Naive thymus-derived CD8-positive, alpha-beta T cell (primary cell): ENCODE measurements around the gene INTS1. TPM values are rescaled to one million over a fixed set of nuclear protein-coding genes. Genes with fewer than 3 reads are reported as not detected.

ENCODE experiments used
- ATAC-seq, 2 donors: fragments of 150-1000 bp; cut with Tn5 transposase in 1 of 2; sonication (Bioruptor Pico), chemical (Tn5 transposase) in 1 of 2; 1 replicate in 1 of 2; 2 replicates in 1 of 2; pipeline ENCODE4 v1.10.0; 2021; ENCODE audit warnings: mild to moderate bottlenecking in 2 of 2, moderate library complexity in 2 of 2
- POLR2A ChIA-PET: fragments of 350-600 bp; sonication (Branson Sonifier 250); formaldehyde crosslinking; loops from one replicate; lab custom pipeline; 2021; ENCODE audit warnings: antibody characterized with exemption; lab: Charles Lee
- DNase-seq, 10 donors: peaks; one replicate each; pipeline versions ENCODE4 v3.0.0 to v3.0.0-alpha.2; 2020 to 2022
- H3K27ac Mint-ChIP-seq, 10 donors: one replicate each; pipeline ENCODE4 v1.8.0; 2020 to 2022; ENCODE audit warnings: mild to moderate bottlenecking in 10 of 10, mixed read lengths in 10 of 10, moderate library complexity in 4 of 10, inconsistent platforms in 1 of 10
- H3K27me3 Mint-ChIP-seq, 5 donors: one replicate each; pipeline ENCODE4 v1.8.0; 2021 to 2022; ENCODE audit warnings: mixed read lengths in 5 of 5
- H3K36me3 Mint-ChIP-seq, 3 donors: one replicate each; pipeline ENCODE4 v1.8.0; 2020 to 2022; ENCODE audit warnings: mixed read lengths in 3 of 3, mild to moderate bottlenecking in 2 of 3, inconsistent platforms in 1 of 3
- H3K4me1 Mint-ChIP-seq, 4 donors: one replicate each; pipeline ENCODE4 v1.8.0; 2021 to 2022; ENCODE audit warnings: mixed read lengths in 4 of 4
- H3K4me3 Mint-ChIP-seq, 10 donors: one replicate each; pipeline ENCODE4 v1.8.0; 2020 to 2022; ENCODE audit warnings: mild to moderate bottlenecking in 10 of 10, mixed read lengths in 10 of 10, moderate library complexity in 6 of 10, inconsistent platforms in 1 of 10
- H3K9me3 Mint-ChIP-seq, 9 donors: one replicate each; pipeline ENCODE4 v1.8.0; 2020 to 2022; ENCODE audit warnings: mixed read lengths in 9 of 9, mild to moderate bottlenecking in 3 of 9, inconsistent platforms in 1 of 9, moderate library complexity in 1 of 9
- polyA plus RNA-seq, 3 donors: library from polyadenylated mRNA; unstranded; fragments of 300-500 nt; fragmentation: Illumina TruSeq; gene quantifications; one replicate each; pipeline ENCODE4 v1.2.3, GENCODE V29; 2021
- total RNA-seq, 8 experiments: library from RNA in 2 of 8; stranded (reverse) in 2 of 8; gene quantifications; one replicate each; pipeline ENCODE4 v1.2.3 and lab custom pipeline; 2021 to 2026

Gene INTS1
- total and polyA plus RNA-seq, 5 experiments from 2014 or later, result 9.1 to 136 (median 24.6) TPM

GRCh38 chr7:1539181-1539881 is 35.1 kb upstream of the INTS1 start:
- no peak for DNase-seq
- Mint-ChIP-seq H3K4me3 (no peak overlapping the region), H3K4me1 (peaks cover 3 to 15% (median 9%) of the 10 kb centered on the region in 4 donors), H3K36me3 (peaks cover 0 to 46% (median 0%) of the 10 kb centered on the region in 3 donors), H3K9me3 (no peaks in the 10 kb centered on the region), H3K27me3 (no peaks in the 10 kb centered on the region), H3K27ac (no peak overlapping the region)
- no peak for ATAC-seq
- POLR2A ChIA-PET, result interaction anchor here (1.6 kb wide), 1 partner anchor 31 kb away, joined by 5 read pairs; the partner anchor contains the start of gene PSMG3

GRCh38 chr7:1538544-1539180 is 34.5 kb upstream of the INTS1 start:
- Mint-ChIP-seq H3K9me3 (no peaks in the 10 kb centered on the region), H3K4me3 (no peak overlapping the region), H3K27ac (no peak overlapping the region), H3K36me3 (peaks cover 0 to 46% (median 0%) of the 10 kb centered on the region in 3 donors), H3K4me1 (peaks cover 5 to 18% (median 13%) of the 10 kb centered on the region in 4 donors), H3K27me3 (no peaks in the 10 kb centered on the region)
- ATAC-seq (no peak), DNase-seq (no peak)
- POLR2A ChIA-PET, result interaction anchor here (1.6 kb wide), 1 partner anchor 31 kb away, joined by 5 read pairs; the partner anchor contains the start of gene PSMG3

DNA sequence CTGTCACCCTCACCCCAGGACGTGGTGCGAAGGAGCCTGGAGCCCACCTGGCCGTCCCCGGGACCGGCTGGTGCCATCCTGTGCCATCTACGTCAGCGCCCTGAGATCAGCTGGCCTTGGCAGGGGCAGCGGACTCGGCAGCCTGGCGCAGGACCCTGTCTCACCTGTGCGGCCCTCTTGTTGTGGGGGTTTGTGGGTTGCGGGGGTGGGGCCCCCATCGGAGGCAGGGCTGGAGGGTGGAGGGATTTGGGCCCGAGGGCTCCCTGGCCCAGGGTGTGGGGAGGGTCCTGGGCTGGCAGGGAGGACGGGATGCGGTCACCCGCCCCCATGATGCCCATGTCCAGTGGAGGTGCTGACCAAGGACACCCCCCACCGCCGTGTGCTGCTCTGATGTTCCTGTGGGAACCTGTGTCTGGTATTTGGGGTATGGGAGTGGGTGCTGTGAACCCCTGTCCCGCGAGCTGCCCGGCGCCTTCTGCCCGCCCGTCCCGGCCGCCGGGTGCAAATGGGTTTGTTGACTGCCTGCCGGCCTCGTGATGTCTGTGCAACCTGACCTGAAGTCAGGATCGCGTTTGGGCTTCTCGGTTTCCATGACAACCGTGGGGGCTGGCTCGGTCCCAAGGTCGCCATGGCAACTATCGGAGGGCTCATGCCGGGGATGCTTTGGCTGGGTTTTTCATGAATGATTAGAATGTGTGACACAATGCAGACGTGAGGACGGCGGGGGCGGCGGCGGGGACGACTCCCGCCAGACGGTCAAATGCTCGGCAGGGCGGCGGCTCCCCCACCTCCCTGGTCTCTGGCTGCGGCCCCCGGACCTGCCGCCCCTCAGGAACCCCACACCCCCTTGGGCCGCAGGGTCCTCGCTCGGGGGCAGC is 33.6 kb upstream of the INTS1 start:
- peaks cover 0 to 46% (median 0%) of the 10 kb centered on the region in 3 donors for H3K36me3 Mint-ChIP-seq
- H3K9me3 Mint-ChIP-seq, result no peaks in the 10 kb centered on the region
- H3K4me1 Mint-ChIP-seq, result peaks cover 13 to 27% (median 22%) of the 10 kb centered on the region in 4 donors
- no peaks in the 10 kb centered on the region for H3K27me3 Mint-ChIP-seq
- no peak for ATAC-seq
- POLR2A ChIA-PET, result no interaction called here
- DNase-seq, result peak in 1 of 10 donors; percentile 32
- H3K27ac Mint-ChIP-seq, result peak overlapping the region in 5 of 10 donors; percentile 48 to 85 (median 82)
- H3K4me3 Mint-ChIP-seq, result no peak overlapping the region

- Mint-ChIP-seq H3K4me1 (peaks cover 15 to 34% (median 30%) of the 10 kb centered on the region in 4 donors), H3K27me3 (no peaks in the 10 kb centered on the region), H3K9me3 (no peaks in the 10 kb centered on the region), H3K27ac (peak overlapping the region in 5 of 10 donors; percentile 36 to 92 (median 67)), H3K36me3 (peaks cover 0 to 39% (median 0%) of the 10 kb centered on the region in 3 donors), H3K4me3 (no peak overlapping the region)
- POLR2A ChIA-PET, result no interaction called here
- DNase-seq, result no peak
- no peak for ATAC-seq
Measured at GRCh38 chr7:1536743-1537534, 32.8 kb upstream of the INTS1 start.

DNA sequence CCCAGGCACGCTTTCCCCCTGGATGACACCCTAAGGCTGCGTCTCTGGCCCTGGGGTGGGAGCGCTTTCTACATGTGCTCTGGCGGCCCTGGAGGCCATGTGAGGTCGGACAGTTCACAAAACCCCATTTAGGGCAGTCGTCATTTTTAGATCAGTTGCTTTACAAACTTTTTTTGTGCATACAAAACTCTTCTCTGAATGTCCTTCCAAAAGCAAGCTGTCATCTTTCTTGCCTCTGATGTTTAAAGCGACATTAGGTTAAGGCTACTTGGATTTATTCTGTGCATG is 32.2 kb upstream of the INTS1 start:
- Mint-ChIP-seq H3K27ac (peak overlapping the region in 5 of 10 donors; percentile 44 to 92 (median 72)), H3K4me3 (peak overlapping the region in 2 of 10 donors; percentile 3 to 13), H3K27me3 (no peaks in the 10 kb centered on the region), H3K9me3 (no peaks in the 10 kb centered on the region), H3K4me1 (peaks cover 18 to 39% (median 34%) of the 10 kb centered on the region in 4 donors), H3K36me3 (peaks cover 0 to 35% (median 0%) of the 10 kb centered on the region in 3 donors)
- no peak for DNase-seq
- POLR2A ChIA-PET, result no interaction called here
- ATAC-seq, result no peak

DNA sequence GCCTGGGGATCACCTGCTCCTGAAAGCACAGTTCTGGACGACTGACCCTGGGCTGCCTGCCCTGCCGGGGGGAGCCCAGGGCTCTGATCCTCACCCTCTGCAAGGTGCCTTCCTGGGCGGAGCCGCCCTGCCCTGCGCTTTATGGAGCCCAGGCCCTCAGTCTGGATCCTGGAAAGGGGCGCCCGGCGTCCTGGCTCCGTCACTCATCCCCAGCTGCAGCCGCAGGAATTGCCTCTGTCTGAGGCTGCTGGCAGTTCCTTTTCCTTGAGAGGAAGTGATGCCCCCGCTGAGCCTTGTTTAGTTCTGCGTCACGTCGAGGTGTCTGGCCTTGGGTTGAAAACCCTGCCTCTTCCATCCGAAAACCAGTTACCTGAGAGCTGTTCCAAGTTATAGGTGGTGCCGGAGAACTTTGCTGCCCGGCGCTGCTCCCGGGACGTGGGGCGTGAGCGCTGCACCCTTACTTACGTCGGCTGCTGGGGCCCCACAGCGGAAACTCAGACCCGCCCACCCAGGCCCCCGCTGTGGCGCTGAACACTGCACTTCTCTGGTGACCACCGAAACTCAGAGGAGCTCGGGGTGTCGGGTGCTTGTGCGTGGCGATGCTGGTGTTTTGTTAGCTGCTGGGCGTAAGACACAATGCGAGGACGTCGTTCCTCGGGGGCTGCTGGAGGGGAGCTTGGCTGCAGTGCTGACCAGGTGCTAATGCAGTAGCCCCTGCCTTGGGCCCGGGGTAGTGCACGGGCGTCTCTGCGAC is 31.7 kb upstream of the INTS1 start:
- DNase-seq, result no peak
- H3K27ac Mint-ChIP-seq, result peak overlapping the region in 6 of 10 donors; percentile 41 to 92 (median 66)
- POLR2A ChIA-PET, result interaction anchor here (1.2 to 4.3 kb wide), 3 partner anchors 8 to 31 kb away, joined by 4 to 29 read pairs (median 8); partner anchors contain the start of gene INTS1

DNA sequence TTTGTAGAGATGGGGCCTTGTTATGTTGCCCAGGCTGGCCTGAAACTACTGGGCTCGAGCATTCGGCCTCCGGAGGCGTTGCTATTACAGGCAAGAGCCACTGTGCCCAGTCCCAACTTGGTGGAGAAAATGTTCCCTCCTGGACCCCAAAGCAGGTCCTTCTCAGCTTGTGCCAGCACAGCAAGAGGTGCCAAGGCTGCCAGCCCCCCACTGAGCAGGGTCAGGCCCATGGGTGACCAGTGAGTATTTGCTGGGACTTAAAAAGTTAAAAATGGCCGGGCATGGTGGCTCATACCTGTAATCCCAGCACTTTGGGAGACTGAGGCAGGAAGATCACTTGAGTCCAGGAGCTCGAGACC is 30.9 kb upstream of the INTS1 start:
- no peak for ATAC-seq
- H3K27ac Mint-ChIP-seq, result peak overlapping the region in 1 of 10 donors; percentile 65
- POLR2A ChIA-PET, result interaction anchor here (1.2 to 4.3 kb wide), 3 partner anchors 9 to 30 kb away, joined by 4 to 29 read pairs (median 8); partner anchors contain the start of gene INTS1
- H3K9me3 Mint-ChIP-seq, result no peaks in the 10 kb centered on the region
- H3K4me3 Mint-ChIP-seq, result peak overlapping the region in 1 of 10 donors; percentile 6
- H3K36me3 Mint-ChIP-seq, result peaks cover 0 to 25% (median 0%) of the 10 kb centered on the region in 3 donors
- H3K4me1 Mint-ChIP-seq, result peaks cover 19 to 40% (median 35%) of the 10 kb centered on the region in 4 donors
- no peaks in the 10 kb centered on the region for H3K27me3 Mint-ChIP-seq
- DNase-seq, result no peak

More for the DNA sequence above, 31.7 kb upstream of the INTS1 start:
- H3K27me3 Mint-ChIP-seq, result no peaks in the 10 kb centered on the region
- H3K4me3 Mint-ChIP-seq, result peak overlapping the region in 1 of 10 donors; percentile 13
- H3K4me1 Mint-ChIP-seq, result peaks cover 19 to 40% (median 34%) of the 10 kb centered on the region in 4 donors
- H3K36me3 Mint-ChIP-seq, result peaks cover 0 to 29% (median 0%) of the 10 kb centered on the region in 3 donors
- no peak for ATAC-seq
- no peaks in the 10 kb centered on the region for H3K9me3 Mint-ChIP-seq

GRCh38 chr7:1534330-1535099 is 30.3 kb upstream of the INTS1 start:
- Mint-ChIP-seq H3K27ac (peak overlapping the region in 7 of 10 donors; percentile 20 to 98 (median 98)), H3K27me3 (no peaks in the 10 kb centered on the region), H3K4me1 (peaks cover 19 to 42% (median 35%) of the 10 kb centered on the region in 4 donors), H3K36me3 (peaks cover 0 to 21% (median 0%) of the 10 kb centered on the region in 3 donors), H3K9me3 (no peaks in the 10 kb centered on the region), H3K4me3 (peak overlapping the region in 2 of 10 donors; percentile 48 to 71)
- DNase-seq, result no peak
- ATAC-seq, result no peak
- POLR2A ChIA-PET, result interaction anchor here (1.0 to 4.3 kb wide), 7 partner anchors 9 to 36 kb away, joined by 4 to 29 read pairs (median 7); partner anchors contain the start of genes INTS1, PSMG3 and TMEM184A

DNA sequence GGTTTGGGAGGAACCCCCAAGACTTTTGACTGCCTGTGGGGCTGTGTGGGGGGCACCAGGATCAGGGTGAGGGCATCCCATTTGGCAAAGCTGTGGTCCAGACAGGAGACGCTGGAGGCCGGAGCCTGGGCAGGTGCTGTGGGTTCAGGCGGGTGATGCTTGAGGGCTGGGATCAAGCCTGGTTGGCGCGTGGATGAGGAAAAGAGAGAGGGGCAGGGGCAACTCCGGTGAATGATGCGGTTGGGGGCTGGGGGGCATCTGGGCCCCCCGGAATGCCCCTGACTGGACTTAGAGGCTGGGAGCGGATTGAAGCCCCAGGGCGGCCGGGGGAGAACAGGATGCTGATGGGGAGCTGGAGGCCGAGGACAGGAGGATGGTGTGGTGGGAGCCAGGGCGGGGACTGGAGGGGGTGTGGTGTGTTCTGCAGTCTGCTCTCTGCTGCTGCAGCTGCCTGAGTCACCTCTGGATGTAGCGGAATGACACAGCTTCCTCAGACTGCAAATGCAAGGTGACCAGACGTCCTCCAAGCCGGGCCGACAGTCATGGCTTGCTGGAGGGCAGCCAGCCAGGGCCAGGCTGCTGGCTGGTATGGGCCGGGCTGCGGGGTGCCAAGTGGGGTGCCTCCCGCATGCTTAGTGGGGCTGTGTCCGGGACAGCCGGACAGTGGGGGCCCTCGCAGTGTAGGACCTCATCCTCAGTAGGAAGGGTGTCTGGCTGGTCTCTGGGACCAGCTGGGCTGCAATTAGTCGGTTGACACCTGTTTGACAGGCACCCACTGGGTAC is 29.5 kb upstream of the INTS1 start:
- ATAC-seq (no peak), DNase-seq (no peak)
- peaks cover 0 to 16% (median 0%) of the 10 kb centered on the region in 3 donors for H3K36me3 Mint-ChIP-seq
- H3K9me3 Mint-ChIP-seq, result no peaks in the 10 kb centered on the region
- POLR2A ChIA-PET, result interaction anchor here (1.0 to 4.3 kb wide), 9 partner anchors 8 to 820 kb away, joined by 4 to 29 read pairs (median 7); partner anchors contain the start of genes INTS1, PSMG3 and TMEM184A
- peak overlapping the region; percentile 86 to 94 (median 91) for H3K4me3 Mint-ChIP-seq
- peaks cover 19 to 42% (median 35%) of the 10 kb centered on the region in 4 donors for H3K4me1 Mint-ChIP-seq
- no peaks in the 10 kb centered on the region for H3K27me3 Mint-ChIP-seq
- peak overlapping the region; percentile 91 to 98 (median 97) for H3K27ac Mint-ChIP-seq

- DNase-seq (no peak), ATAC-seq (no peak)
- H3K4me3 Mint-ChIP-seq, result peak overlapping the region; percentile 86 to 94 (median 91)
- no peaks in the 10 kb centered on the region for H3K27me3 Mint-ChIP-seq
- H3K9me3 Mint-ChIP-seq, result no peaks in the 10 kb centered on the region
- POLR2A ChIA-PET, result interaction anchor here (1.0 to 4.3 kb wide), 9 partner anchors 8 to 820 kb away, joined by 4 to 29 read pairs (median 7); partner anchors contain the start of genes INTS1, PSMG3 and TMEM184A
- H3K27ac Mint-ChIP-seq, result peak overlapping the region; percentile 91 to 98 (median 97)
- peaks cover 0 to 16% (median 0%) of the 10 kb centered on the region in 3 donors for H3K36me3 Mint-ChIP-seq
- peaks cover 19 to 42% (median 35%) of the 10 kb centered on the region in 4 donors for H3K4me1 Mint-ChIP-seq
Measured at GRCh38 chr7:1533255-1533546, 29.0 kb upstream of the INTS1 start.
